Astrocyte (in vitro differentiated cells and primary cell): ENCODE results near the gene SLC16A3. TPM values are rescaled to one million over a fixed set of nuclear protein-coding genes. Genes with fewer than 3 reads are reported as not detected.
"Not testable (repeated sequence)": the region's sequence is repeated elsewhere in the genome, so short reads cannot be mapped to it uniquely, and the experiment has no call there.

Source experiments
- DNase-seq: peaks from one replicate; pipeline ENCODE4 v3.0.0-alpha.2; 2010; ENCODE audit warnings: low read depth
- FAIRE-seq: peaks from 2 replicates; lab custom pipeline; 2011; peaks lifted over from hg19 to GRCh38; lab: Jason Lieb, UNC
- H2AFZ ChIP-seq: 2 replicates; pipeline ENCODE4 v1.6.0; 2012; ENCODE audit warnings: low read depth, low read length, inconsistent platforms
- H3K27ac ChIP-seq: 2 replicates; pipeline ENCODE4 v1.5.1; 2011; ENCODE audit warnings: low read depth, low read length, inconsistent platforms
- H3K27me3 ChIP-seq: 2 replicates; pipeline ENCODE4 v1.6.0; 2011; ENCODE audit warnings: low read length, inconsistent platforms; ENCODE audit not compliant: insufficient read depth
- H3K36me3 ChIP-seq: 2 replicates; pipeline ENCODE4 v1.5.1; 2011; ENCODE audit warnings: low read length, inconsistent platforms; ENCODE audit not compliant: insufficient read depth
- H3K4me1 ChIP-seq: 2 replicates; pipeline ENCODE4 v1.5.1; 2011; ENCODE audit warnings: low read length, inconsistent platforms; ENCODE audit not compliant: insufficient read depth
- H3K4me2 ChIP-seq: 2 replicates; pipeline ENCODE4 v1.6.0; 2012; ENCODE audit warnings: low read length, inconsistent platforms
- H3K4me3 ChIP-seq: 2 replicates; pipeline ENCODE4 v1.5.1; 2011; ENCODE audit warnings: low read depth, mild to moderate bottlenecking, low read length, inconsistent platforms; ENCODE audit not compliant: insufficient read depth
- H3K79me2 ChIP-seq: 2 replicates; pipeline ENCODE4 v1.6.0; 2012; ENCODE audit warnings: mild to moderate bottlenecking, low read length, inconsistent platforms; ENCODE audit not compliant: insufficient read depth
- H3K9ac ChIP-seq: 2 replicates; pipeline ENCODE4 v1.6.0; 2012; ENCODE audit warnings: mild to moderate bottlenecking, low read length, inconsistent platforms
- H3K9me3 ChIP-seq: 2 replicates; pipeline ENCODE4 v1.5.1; 2012; ENCODE audit warnings: low read depth, mild to moderate bottlenecking, low read length, inconsistent platforms; ENCODE audit not compliant: insufficient read depth
- H4K20me1 ChIP-seq: 2 replicates; pipeline ENCODE4 v1.6.0; 2012; ENCODE audit warnings: low read length, inconsistent platforms; ENCODE audit not compliant: insufficient read depth
- H3K27ac Mint-ChIP-seq: one replicate; pipeline ENCODE4 v1.8.0; 2021; ENCODE audit warnings: mild to moderate bottlenecking, mixed read lengths; ENCODE audit not compliant: unreplicated experiment
- H3K27me3 Mint-ChIP-seq: one replicate; pipeline ENCODE4 v1.8.0; 2021; ENCODE audit warnings: low read depth, mixed read lengths; ENCODE audit not compliant: unreplicated experiment
- H3K36me3 Mint-ChIP-seq: one replicate; pipeline ENCODE4 v1.8.0; 2021; ENCODE audit warnings: low read depth, mixed read lengths; ENCODE audit not compliant: unreplicated experiment
- H3K4me1 Mint-ChIP-seq: one replicate; pipeline ENCODE4 v1.8.0; 2021; ENCODE audit warnings: low read depth, mixed read lengths; ENCODE audit not compliant: unreplicated experiment
- H3K4me3 Mint-ChIP-seq: one replicate; pipeline ENCODE4 v1.8.0; 2021; ENCODE audit warnings: mild to moderate bottlenecking, moderate library complexity, mixed read lengths; ENCODE audit not compliant: unreplicated experiment
- H3K9me3 Mint-ChIP-seq: one replicate; pipeline ENCODE4 v1.8.0; 2021; ENCODE audit warnings: mild to moderate bottlenecking, mixed read lengths; ENCODE audit not compliant: unreplicated experiment
- EZH2 ChIP-seq: IDR thresholded peaks from 2 replicates; pipeline ENCODE4 v1.6.1; 2012; ENCODE audit warnings: mild to moderate bottlenecking, low read length, inconsistent platforms; ENCODE audit not compliant: insufficient read depth
- total RNA-seq: library from RNA; stranded (reverse); gene quantifications from 2 replicates; pipeline ENCODE4 v1.2.1, GENCODE V29; 2021
- TF ChIP-seq, protein P1 (sequence below): IDR thresholded peaks from 2 replicates; pipeline ENCODE4 v1.5.1; 2011; ENCODE audit warnings: low read depth, mild to moderate bottlenecking, inconsistent platforms, low read length, moderate library complexity; ENCODE audit not compliant: insufficient read depth

Gene SLC16A3
- total RNA-seq, 1 donor from 2014 or later, result 292 TPM

- peaks cover 3% of the 10 kb centered on the region for H3K4me1 Mint-ChIP-seq
- Histone ChIP-seq H3K79me2 (peaks cover 85% of the 10 kb centered on the region), H3K36me3 (peaks cover 64% of the 10 kb centered on the region), H3K27ac (no peak overlapping the region), H2AFZ (no peak overlapping the region), H3K27me3 (no peaks in the 10 kb centered on the region), H3K4me2 (no peak overlapping the region), H3K4me3 (no peak overlapping the region), H3K4me1 (peaks cover 1% of the 10 kb centered on the region), H3K9me3 (no peaks in the 10 kb centered on the region), H3K9ac (no peak overlapping the region), H4K20me1 (peaks cover 86% of the 10 kb centered on the region)
- H3K36me3 Mint-ChIP-seq, result peaks cover 31% of the 10 kb centered on the region
- no peaks in the 10 kb centered on the region for H3K9me3 Mint-ChIP-seq
- DNase-seq (no peak), FAIRE-seq (no peak)
- no peaks in the 10 kb centered on the region for H3K27me3 Mint-ChIP-seq
- TF ChIP-seq, protein P1, sequence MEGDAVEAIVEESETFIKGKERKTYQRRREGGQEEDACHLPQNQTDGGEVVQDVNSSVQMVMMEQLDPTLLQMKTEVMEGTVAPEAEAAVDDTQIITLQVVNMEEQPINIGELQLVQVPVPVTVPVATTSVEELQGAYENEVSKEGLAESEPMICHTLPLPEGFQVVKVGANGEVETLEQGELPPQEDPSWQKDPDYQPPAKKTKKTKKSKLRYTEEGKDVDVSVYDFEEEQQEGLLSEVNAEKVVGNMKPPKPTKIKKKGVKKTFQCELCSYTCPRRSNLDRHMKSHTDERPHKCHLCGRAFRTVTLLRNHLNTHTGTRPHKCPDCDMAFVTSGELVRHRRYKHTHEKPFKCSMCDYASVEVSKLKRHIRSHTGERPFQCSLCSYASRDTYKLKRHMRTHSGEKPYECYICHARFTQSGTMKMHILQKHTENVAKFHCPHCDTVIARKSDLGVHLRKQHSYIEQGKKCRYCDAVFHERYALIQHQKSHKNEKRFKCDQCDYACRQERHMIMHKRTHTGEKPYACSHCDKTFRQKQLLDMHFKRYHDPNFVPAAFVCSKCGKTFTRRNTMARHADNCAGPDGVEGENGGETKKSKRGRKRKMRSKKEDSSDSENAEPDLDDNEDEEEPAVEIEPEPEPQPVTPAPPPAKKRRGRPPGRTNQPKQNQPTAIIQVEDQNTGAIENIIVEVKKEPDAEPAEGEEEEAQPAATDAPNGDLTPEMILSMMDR, result no peak
- TF ChIP-seq EZH2, result no peak
- no peak overlapping the region for H3K4me3 Mint-ChIP-seq
- H3K27ac Mint-ChIP-seq, result peak overlapping the region; percentile 73
These were observed 23.8 kb downstream of the SLC16A3 start for GRCh38 chr17:82252511-82253178.

GRCh38 chr17:82253179-82253544, 24.3 kb downstream of the SLC16A3 start:
- Mint-ChIP-seq H3K27ac (no peak overlapping the region), H3K4me3 (no peak overlapping the region), H3K9me3 (no peaks in the 10 kb centered on the region), H3K4me1 (peaks cover 3% of the 10 kb centered on the region), H3K36me3 (peaks cover 27% of the 10 kb centered on the region), H3K27me3 (no peaks in the 10 kb centered on the region)
- H3K4me2 ChIP-seq, result no peak overlapping the region
- H4K20me1 ChIP-seq, result peaks cover 85% of the 10 kb centered on the region
- FAIRE-seq (no peak), DNase-seq (no peak)
- H3K36me3 ChIP-seq, result peaks cover 61% of the 10 kb centered on the region
- no peaks in the 10 kb centered on the region for H3K9me3 ChIP-seq
- H3K4me3 ChIP-seq, result no peak overlapping the region
- H3K4me1 ChIP-seq, result no peaks in the 10 kb centered on the region
- no peak for TF ChIP-seq EZH2
- TF ChIP-seq, protein P1, result no peak
- H3K27ac ChIP-seq, result no peak overlapping the region
- peaks cover 85% of the 10 kb centered on the region for H3K79me2 ChIP-seq
- no peak overlapping the region for H3K9ac ChIP-seq
- no peaks in the 10 kb centered on the region for H3K27me3 ChIP-seq
- no peak overlapping the region for H2AFZ ChIP-seq

GRCh38 chr17:82254096-82254495, 25.3 kb downstream of the SLC16A3 start:
- not testable (repeated sequence) for FAIRE-seq, H3K9me3 Mint-ChIP-seq, H3K4me2 ChIP-seq, H3K4me3 ChIP-seq, H3K27me3 Mint-ChIP-seq, H3K9ac ChIP-seq, H3K27ac ChIP-seq, H2AFZ ChIP-seq, H3K4me1 Mint-ChIP-seq, H3K27ac Mint-ChIP-seq, DNase-seq, H3K9me3 ChIP-seq, H3K4me1 ChIP-seq, H3K27me3 ChIP-seq, H3K4me3 Mint-ChIP-seq
- peaks cover 23% of the 10 kb centered on the region for H3K36me3 Mint-ChIP-seq
- Histone ChIP-seq H3K36me3 (peaks cover 60% of the 10 kb centered on the region), H3K79me2 (peaks cover 85% of the 10 kb centered on the region), H4K20me1 (peaks cover 85% of the 10 kb centered on the region)

GRCh38 chr17:82254746-82255145, 25.9 kb downstream of the SLC16A3 start:
- H3K27me3 Mint-ChIP-seq, FAIRE-seq: not testable (repeated sequence)
- H3K36me3 Mint-ChIP-seq, result peaks cover 23% of the 10 kb centered on the region

More at GRCh38 chr17:82254746-82255145, 25.9 kb downstream of the SLC16A3 start:
- not testable (repeated sequence) for H2AFZ ChIP-seq, H3K9me3 Mint-ChIP-seq, H3K4me1 Mint-ChIP-seq, H3K27ac Mint-ChIP-seq, H3K4me3 Mint-ChIP-seq, H3K27ac ChIP-seq, H3K4me1 ChIP-seq, H3K9ac ChIP-seq, H3K9me3 ChIP-seq, H3K4me2 ChIP-seq, H3K4me3 ChIP-seq, DNase-seq, H3K27me3 ChIP-seq
- Histone ChIP-seq H4K20me1 (peaks cover 85% of the 10 kb centered on the region), H3K36me3 (peaks cover 63% of the 10 kb centered on the region), H3K79me2 (peaks cover 85% of the 10 kb centered on the region)
